NCI-H446 treated with DMSO at 0.1 percent for 48 hours (cell line): Measurements from ENCODE around the gene HMGB4.

Source experiments
- DNase-seq: peaks from one replicate; lab custom pipeline; 2025; lab: John Stamatoyannopoulos, UW

HMGB4 gene

GRCh38 chr1:33863779-33864178 lies at the start of gene HMGB4:
Gene HMGB4 (plus strand): TSS chr1:33864079. CDS start chr1:33864192, 113 bp downstream.
- no peak for DNase-seq

DNA sequence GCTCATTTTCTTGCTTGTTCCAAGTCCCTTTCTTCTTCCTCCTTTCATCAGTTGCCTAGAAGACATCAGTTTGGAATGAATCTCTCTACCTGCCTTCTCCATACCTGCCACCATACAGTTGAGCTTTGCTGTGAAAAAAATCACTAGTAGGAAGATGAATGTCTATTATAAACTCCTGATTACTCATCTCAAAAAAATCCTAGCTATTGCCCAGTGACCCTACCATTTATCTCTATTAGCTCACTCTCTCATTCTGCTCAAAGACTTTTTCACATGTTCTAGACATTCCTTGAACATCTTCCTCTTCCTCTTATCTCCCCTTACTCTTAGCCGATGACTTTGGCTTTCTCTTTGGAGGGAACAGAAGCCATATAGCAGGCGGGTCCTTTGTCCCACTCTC lies 49.7 kb upstream of the HMGB4 start:
- DNase-seq: no peak

DNA sequence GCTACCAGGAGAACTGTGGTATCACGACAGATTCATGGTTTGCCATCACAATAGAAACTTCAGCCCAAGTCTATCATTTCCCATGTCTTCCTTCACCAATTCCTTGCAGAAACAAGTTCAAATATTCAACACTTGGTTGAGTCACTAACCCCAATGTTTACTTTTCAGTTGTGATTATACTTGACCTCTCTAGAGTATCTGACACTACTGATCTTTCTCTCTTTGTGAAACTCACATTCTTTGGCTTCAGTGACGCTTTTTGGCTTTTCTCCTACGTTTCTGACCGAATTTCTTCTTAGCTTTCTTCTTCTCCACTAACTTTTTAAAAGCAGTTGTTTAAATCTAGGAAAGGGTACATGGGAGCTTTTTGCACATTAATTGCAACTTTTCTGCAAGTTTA lies 48.8 kb upstream of the HMGB4 start:
- no peak for DNase-seq

DNA sequence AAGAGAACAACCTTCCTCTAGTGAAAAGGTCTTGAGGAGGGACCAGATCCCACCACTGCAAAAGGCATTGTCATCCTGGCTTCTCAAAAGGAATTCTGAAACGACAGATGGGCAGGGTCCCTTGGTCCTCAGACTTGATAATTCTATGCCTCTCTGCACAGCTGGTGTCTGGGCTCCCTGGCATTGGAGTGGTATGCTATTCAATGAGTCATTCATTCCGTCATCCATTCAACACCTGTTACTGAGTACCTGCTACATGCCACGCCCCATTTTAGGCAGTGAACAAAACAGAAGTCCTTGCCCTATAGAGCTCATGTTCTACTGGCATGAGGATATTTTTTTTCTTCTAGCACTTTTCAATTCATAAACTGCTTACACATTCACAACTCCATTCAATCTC lies 45.8 kb upstream of the HMGB4 start:
- no peak for DNase-seq

DNA sequence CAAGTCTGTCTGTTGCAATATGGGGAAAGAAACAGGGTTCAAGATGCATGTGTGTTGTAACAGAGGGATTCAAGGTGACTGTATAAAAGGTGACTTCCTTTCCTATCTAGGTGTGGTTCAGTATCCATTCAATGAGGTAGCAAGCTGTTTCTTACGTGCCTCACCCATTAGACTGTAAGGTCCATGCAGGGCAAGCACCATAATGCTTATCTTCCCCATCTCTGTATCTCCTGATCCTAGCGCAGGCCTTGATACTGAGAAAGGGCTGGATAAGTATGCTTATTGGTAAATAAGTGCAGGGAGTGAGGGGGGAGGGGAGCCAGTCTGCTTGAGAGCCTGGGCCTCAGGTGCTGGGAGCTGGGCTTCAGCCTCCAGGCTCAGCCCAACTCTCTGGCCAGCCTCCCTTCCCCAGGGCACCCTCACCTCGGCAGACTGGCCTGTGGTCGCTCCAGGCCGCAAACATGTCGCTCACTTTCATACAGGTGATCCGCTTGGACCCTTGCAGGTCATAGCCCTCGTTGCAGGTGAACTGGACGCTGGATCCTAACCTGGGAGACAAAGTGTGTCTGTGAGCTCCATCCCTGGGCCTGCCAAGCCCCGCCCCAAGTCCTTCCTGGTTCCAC lies 44.5 kb upstream of the HMGB4 start:
- no peak for DNase-seq

GRCh38 chr1:33819913-33820311 lies 44.0 kb upstream of the HMGB4 start:
- no peak for DNase-seq

GRCh38 chr1:33820804-33821203 lies 43.1 kb upstream of the HMGB4 start:
- no peak for DNase-seq

DNA sequence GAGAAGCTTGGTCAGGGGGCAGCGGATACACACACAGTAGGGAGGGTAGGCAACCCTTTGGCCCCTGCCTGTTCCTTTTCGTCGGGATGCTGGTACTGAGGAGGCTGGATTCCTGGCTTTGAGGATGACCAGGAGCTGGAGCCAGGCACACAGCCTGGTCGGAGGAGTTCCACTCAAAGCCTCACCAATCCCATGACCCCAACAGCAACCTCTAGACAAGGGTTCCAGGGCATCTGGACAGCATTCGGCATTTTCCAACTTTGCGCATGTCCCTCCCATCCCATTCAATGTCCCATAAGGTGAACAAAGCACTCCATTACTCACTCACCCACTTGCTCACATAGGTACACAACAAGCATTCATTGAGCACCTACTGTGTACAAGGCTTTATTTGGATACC lies 42.6 kb upstream of the HMGB4 start:
- no peak for DNase-seq

GRCh38 chr1:33822396-33822795 lies 41.5 kb upstream of the HMGB4 start:
- no peak for DNase-seq

GRCh38 chr1:33823401-33823800 lies 40.5 kb upstream of the HMGB4 start:
- no peak for DNase-seq

DNA sequence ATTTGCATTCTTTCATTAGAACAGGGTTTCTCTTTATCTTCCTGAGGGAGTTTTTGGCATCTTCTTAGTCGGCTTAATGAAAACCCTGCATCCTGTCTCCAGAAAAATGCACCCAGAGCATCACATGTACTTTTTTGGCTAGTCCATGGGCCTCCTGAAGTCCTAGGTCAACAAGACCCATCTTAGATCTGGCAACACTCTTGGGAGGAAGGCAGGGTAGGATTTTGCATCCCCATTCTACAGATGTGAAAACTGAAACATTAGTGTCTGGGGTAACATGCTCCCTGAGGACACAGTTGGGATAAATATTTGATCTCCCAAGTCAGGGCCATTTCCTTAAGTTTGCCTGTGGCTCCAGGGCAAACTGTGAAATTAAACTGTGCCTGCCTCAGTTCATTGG lies 40.0 kb upstream of the HMGB4 start:
- DNase-seq: no peak

GRCh38 chr1:33824321-33824720 lies 39.6 kb upstream of the HMGB4 start:
- DNase-seq: no peak

DNA sequence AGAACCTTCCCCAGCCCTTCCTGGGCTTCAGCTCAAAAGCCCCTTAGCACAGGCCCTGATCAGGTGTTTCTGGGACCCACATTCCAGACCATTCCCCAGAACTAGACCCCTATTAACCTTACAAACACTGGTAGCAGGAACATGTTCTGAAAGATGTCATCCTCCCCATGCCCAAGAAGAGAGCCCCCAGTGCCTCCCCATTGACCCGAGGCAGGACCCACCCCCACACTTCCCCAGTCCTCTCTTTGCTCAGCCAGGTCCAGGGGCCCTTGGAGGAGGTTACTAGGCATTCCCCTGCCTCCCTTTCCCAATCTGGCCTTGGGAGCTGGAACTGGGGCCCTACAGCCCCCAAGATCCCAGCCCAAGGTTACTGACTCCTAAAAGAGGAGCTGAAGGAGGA lies 38.9 kb upstream of the HMGB4 start:
- no peak for DNase-seq

DNA sequence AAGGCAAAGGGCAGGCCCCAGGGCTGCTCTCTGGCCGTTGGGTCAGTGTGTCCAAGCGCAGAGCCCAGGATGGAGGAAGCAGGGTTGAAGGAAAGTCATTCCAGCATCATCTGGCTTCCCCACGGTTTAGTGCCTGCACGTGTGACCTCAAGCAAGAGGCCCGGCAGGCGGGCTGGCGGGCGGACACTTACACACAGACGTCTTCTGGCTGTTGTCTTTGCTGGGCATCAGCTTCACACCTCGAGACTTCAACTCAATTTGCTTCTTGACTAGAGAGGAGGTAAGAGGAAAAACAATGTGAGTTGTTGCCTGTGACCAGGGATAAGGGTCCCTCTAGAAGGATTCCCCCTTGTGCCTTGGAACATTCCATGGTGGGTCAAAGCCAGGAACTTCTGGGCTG lies 38.4 kb upstream of the HMGB4 start:
- DNase-seq: no peak

DNA sequence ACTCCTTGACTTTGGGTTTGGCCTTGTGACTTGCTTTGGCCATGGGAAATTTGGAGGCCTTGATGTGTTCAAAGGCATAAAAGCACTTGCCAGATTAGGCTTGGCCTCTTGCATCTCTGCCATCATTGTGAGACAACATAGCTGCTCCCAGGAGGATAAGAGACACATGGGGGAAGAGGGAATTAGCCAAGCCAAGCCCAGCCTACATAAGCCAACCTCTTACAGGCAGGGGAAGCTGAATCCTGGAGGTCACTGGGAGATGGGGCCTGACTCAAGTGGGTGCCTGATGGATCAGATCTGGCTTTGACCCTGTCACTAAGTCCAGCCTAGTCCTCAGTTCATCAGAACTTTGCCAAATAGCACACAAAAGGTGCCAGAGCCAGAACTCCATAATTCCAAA lies 37.6 kb upstream of the HMGB4 start:
- no peak for DNase-seq

GRCh38 chr1:33826711-33827110 lies 37.2 kb upstream of the HMGB4 start:
- DNase-seq: no peak

DNA sequence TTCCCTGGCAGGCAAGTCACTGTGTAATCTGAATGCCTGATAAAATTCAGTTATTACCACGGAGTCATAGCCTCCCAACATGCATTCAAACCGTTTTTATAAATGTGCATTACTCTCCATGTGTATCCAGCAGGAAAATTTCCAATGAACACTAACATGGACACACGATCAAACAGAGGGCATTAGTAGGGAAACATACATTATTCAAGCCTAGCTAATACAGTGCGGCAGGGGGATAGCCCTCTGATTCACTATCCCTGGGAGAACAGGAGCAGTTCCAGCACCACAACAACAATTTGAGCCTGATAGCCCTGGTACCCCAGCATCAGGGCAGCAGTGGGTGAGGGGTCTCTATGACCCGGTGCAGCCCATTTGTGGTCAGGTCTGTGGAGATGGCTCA lies 35.8 kb upstream of the HMGB4 start:
- no peak for DNase-seq

- DNase-seq: no peak
Measured at GRCh38 chr1:33828654-33829053, 35.2 kb upstream of the HMGB4 start.

GRCh38 chr1:33836911-33837310 lies 27.0 kb upstream of the HMGB4 start:
- DNase-seq: no peak

DNA sequence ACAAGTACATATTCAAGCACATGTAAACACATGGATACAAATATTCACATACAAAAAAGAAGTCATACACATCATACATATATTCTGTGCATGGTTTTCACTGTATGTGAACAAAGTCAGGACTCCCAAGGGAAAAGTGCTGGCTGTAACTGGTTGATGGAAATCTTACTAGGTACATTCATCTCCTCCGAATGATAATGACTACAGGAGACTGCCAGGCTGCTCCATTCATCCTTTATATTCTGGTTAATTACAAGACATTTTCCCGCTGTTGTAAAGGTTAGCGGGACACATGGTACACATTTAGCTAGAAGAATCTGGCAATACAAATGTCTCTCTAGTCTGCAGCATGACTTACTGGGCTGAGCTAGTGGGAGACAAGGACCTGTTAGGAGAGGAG lies 26.2 kb upstream of the HMGB4 start:
- DNase-seq: no peak

GRCh38 chr1:33841494-33841893 lies 22.4 kb upstream of the HMGB4 start:
- DNase-seq: no peak

DNA sequence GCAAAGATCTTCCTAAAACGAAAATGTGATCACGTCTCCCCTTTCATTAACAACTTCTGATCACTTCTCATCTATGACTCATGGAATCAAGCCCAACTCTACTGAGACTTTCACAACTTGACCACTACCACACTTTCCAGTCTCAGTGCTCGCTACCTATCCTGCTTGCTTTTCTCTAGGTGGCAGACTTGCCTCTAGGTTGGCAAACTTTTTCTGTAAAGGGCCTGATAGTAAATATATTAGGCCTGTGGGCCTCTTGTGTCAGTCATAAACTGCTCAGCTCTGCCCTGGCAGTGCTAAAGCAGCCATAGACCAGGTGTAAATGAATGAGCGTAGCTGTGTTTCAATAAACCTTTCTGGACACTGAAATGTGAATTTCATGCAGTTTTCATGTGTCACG lies 21.5 kb upstream of the HMGB4 start:
- DNase-seq: no peak

DNA sequence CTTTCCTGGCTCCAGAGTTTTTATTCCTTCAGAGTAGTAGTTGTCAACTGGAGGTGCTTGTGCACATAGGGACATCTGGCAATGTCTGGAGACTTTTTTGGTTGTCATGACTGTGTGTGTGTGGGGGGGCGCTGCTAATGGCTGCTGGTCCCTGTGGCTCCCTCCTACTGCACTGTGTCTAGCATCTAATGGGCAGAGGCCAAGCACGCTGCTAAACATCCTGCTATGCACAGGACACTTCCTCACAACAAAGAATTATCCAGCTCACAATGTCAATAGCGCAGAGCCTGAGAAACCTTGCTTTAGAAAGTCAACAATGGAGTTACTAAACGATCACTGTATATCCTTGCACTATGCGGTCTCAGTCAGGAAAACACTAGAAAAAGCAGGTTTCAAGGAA lies 19.7 kb upstream of the HMGB4 start:
- no peak for DNase-seq

GRCh38 chr1:33846861-33847260 lies 17.0 kb upstream of the HMGB4 start:
- DNase-seq: no peak
